HEK293T (cell line): Measurements from ENCODE around the gene RNF111.

Source experiments
- CTCF ChIA-PET: fragments of 350-600 bp; formaldehyde crosslinking; extraction: SDS; loops from one replicate; lab custom pipeline; 2021; ENCODE audit warnings: antibody characterized with exemption, inconsistent platforms; lab: Yijun Ruan, JAX
- POLR2A ChIA-PET: fragments of 350-600 bp; formaldehyde crosslinking; extraction: SDS; loops from one replicate; lab custom pipeline; 2020; ENCODE audit warnings: antibody characterized with exemption, inconsistent platforms; lab: Yijun Ruan, JAX
- DNase-seq: peaks from one replicate; pipeline ENCODE4 v3.0.0; 2012; ENCODE audit warnings: mixed read lengths; ENCODE audit errors: extremely low spot score
- ARNT ChIP-seq: fragments of 450-650 bp; IDR thresholded peaks from 2 replicates; pipeline ENCODE4 v1.6.1; 2017; ENCODE audit warnings: mild to moderate bottlenecking
- BHLHE40 ChIP-seq: fragments of 450-650 bp; IDR thresholded peaks from 2 replicates; pipeline ENCODE4 v1.6.1; 2016; ENCODE audit warnings: mild to moderate bottlenecking, moderate library complexity, borderline replicate concordance
- CTBP1 ChIP-seq: fragments of 450-650 bp; IDR thresholded peaks from 2 replicates; pipeline ENCODE4 v1.6.1; 2016; ENCODE audit warnings: borderline replicate concordance
- ELF4 ChIP-seq: fragments of 450-650 bp; IDR thresholded peaks from 2 replicates; pipeline ENCODE4 v1.6.1; 2017; ENCODE audit warnings: antibody characterized with exemption
- FOXA1 ChIP-seq: fragments of 450-650 bp; IDR thresholded peaks from 2 replicates; pipeline ENCODE4 v1.6.1; 2016; ENCODE audit warnings: mild to moderate bottlenecking
- FOXK2 ChIP-seq: fragments of 450-650 bp; IDR thresholded peaks from 2 replicates; pipeline ENCODE4 v1.6.1; 2016; ENCODE audit warnings: mild to moderate bottlenecking
- FOXM1 ChIP-seq: fragments of 450-650 bp; IDR thresholded peaks from 2 replicates; pipeline ENCODE4 v1.6.1; 2017; ENCODE audit warnings: mild to moderate bottlenecking, borderline replicate concordance
- HDGF ChIP-seq: fragments of 450-650 bp; IDR thresholded peaks from 2 replicates; pipeline ENCODE4 v1.6.1; 2017; ENCODE audit warnings: antibody characterized with exemption, borderline replicate concordance
- L3MBTL2 ChIP-seq: fragments of 450-650 bp; conservative IDR thresholded peaks from 2 replicates; pipeline ENCODE4 v1.6.1; 2016; ENCODE audit warnings: mild to moderate bottlenecking
- LEF1 ChIP-seq: fragments of 450-650 bp; IDR thresholded peaks from 2 replicates; pipeline ENCODE4 v1.6.1; 2017; ENCODE audit warnings: mild to moderate bottlenecking, borderline replicate concordance
- NFRKB ChIP-seq: fragments of 450-650 bp; IDR thresholded peaks from 2 replicates; pipeline ENCODE4 v1.6.1; 2016; ENCODE audit warnings: mild to moderate bottlenecking, moderate library complexity
- SP1 ChIP-seq: fragments of 450-650 bp; IDR thresholded peaks from 2 replicates; pipeline ENCODE4 v1.6.1; 2017
- SUZ12 ChIP-seq: fragments of 450-650 bp; IDR thresholded peaks from 2 replicates; pipeline ENCODE4 v1.6.1; 2016; ENCODE audit warnings: mild to moderate bottlenecking
- TARDBP ChIP-seq: fragments of 450-650 bp; IDR thresholded peaks from 2 replicates; pipeline ENCODE4 v1.6.1; 2016
- ZNF384 ChIP-seq: fragments of 450-650 bp; IDR thresholded peaks from 2 replicates; pipeline ENCODE4 v1.6.1; 2016
- TF ChIP-seq, protein P1 (sequence below): fragments of 450-650 bp; IDR thresholded peaks from 2 replicates; pipeline ENCODE4 v1.6.1; 2016

The RNF111 gene

DNA sequence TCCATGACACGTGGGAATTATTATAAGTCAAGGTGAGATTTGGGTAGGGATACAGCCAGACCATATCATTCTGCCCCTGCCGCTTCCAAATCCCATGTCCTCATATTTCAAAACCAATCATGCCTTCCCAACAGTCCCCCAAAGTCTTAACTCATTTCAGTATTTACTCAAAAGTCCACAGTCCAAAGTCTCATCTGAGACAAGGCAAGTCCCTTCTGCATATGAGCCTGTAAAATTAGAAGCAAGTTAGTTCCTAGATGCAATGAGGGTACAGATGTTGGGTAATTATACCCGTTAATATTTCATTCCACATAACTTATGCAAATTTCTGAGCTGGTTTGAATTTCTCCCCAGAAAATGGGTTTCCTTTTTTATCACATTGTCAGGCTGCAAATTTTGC, 47.7 kb downstream of the RNF111 start:
- CTCF ChIA-PET = no interaction called here
- DNase-seq = no peak
- POLR2A ChIA-PET = no interaction called here
- no peak for TF ChIP-seq NFRKB
- no peak for TF ChIP-seq SP1
- no peak for TF ChIP-seq FOXK2
- TF ChIP-seq ZNF384 = no peak
- TF ChIP-seq ELF4 = no peak
- no peak for TF ChIP-seq FOXM1
- TF ChIP-seq BHLHE40 = no peak
- TF ChIP-seq, protein P1, sequence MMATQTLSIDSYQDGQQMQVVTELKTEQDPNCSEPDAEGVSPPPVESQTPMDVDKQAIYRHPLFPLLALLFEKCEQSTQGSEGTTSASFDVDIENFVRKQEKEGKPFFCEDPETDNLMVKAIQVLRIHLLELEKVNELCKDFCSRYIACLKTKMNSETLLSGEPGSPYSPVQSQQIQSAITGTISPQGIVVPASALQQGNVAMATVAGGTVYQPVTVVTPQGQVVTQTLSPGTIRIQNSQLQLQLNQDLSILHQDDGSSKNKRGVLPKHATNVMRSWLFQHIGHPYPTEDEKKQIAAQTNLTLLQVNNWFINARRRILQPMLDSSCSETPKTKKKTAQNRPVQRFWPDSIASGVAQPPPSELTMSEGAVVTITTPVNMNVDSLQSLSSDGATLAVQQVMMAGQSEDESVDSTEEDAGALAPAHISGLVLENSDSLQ = no peak
- no peak for TF ChIP-seq HDGF
- TF ChIP-seq TARDBP = no peak
- no peak for TF ChIP-seq L3MBTL2
- TF ChIP-seq FOXA1 = no peak
- no peak for TF ChIP-seq LEF1
- no peak for TF ChIP-seq SUZ12
- no peak for TF ChIP-seq CTBP1
- TF ChIP-seq ARNT = no peak

DNA sequence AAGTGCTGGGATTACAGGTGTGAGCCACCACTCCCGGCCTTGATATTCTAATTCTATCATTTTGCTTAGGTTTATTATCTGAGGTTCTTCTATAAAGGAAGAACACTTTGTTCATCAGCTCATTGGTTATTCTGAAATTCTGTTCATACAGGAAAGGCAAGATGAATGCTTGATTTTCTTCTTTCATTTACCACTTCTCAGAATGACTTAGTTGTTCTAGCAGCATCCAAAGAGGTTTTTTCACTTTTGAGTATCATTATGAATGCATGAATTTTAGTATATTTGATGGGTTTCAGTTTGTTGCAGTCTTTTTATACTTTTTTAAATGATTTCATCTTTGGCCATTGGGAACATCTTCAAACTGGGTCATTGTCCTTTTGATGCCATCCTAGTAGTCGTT, 51.8 kb downstream of the RNF111 start:
- no peak for TF ChIP-seq BHLHE40
- no peak for TF ChIP-seq ARNT
- no peak for TF ChIP-seq SUZ12
- TF ChIP-seq NFRKB = no peak
- TF ChIP-seq SP1 = no peak
- TF ChIP-seq L3MBTL2 = no peak
- TF ChIP-seq, protein P1 = no peak
- no peak for TF ChIP-seq ELF4
- DNase-seq = no peak
- POLR2A ChIA-PET = no interaction called here
- CTCF ChIA-PET = interaction anchor here (0.7 kb wide), 1 partner anchor 209 kb away, joined by 4 read pairs; no protein-coding TSS in a partner anchor

- CTCF ChIA-PET = no interaction called here
- no peak for DNase-seq
- POLR2A ChIA-PET = no interaction called here
- TF ChIP-seq LEF1 (no peak), HDGF (no peak), BHLHE40 (no peak), SUZ12 (no peak), TARDBP (no peak), FOXM1 (no peak), ELF4 (no peak), L3MBTL2 (no peak), ARNT (no peak), NFRKB (no peak), SP1 (no peak), CTBP1 (no peak), FOXA1 (no peak), FOXK2 (no peak), ZNF384 (no peak)
Measured at GRCh38 chr15:59042041-59042440, 54.6 kb downstream of the RNF111 start.

DNA sequence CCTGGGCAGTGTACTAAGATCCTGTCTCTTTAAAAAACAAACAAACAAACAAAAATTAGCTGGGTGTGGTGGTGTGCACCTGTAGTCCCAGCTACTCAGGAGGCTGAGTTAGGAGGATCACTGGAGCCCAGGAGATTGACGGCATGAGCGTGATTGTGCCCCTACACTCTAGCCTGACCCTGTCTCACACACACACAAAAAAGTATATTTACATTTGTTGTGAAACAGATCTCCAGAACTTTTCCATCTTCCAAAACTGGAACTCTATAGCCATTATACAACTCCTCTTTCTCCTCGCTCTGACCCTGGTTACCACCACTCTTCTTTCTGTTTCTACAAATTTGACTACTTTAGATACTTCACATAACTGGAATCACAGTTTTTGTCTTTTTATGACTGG, 61.4 kb downstream of the RNF111 start:
- no peak for DNase-seq
- ChIA-PET POLR2A (no interaction called here), CTCF (no interaction called here)
- TF ChIP-seq CTBP1 (no peak), NFRKB (no peak), ELF4 (no peak), SP1 (no peak), LEF1 (no peak), TARDBP (no peak), FOXM1 (no peak), FOXK2 (no peak), ZNF384 (no peak), L3MBTL2 (no peak), ARNT (no peak), FOXA1 (no peak), BHLHE40 (no peak), SUZ12 (no peak), HDGF (no peak)
- TF ChIP-seq, protein P1 = no peak

- CTCF ChIA-PET = no interaction called here
- POLR2A ChIA-PET = no interaction called here
- TF ChIP-seq ELF4 = no peak
- TF ChIP-seq SP1 = no peak
- no peak for TF ChIP-seq FOXM1
- no peak for TF ChIP-seq BHLHE40
- no peak for TF ChIP-seq HDGF
- no peak for TF ChIP-seq ARNT
- no peak for TF ChIP-seq TARDBP
- TF ChIP-seq, protein P1 = no peak
- no peak for TF ChIP-seq L3MBTL2
- TF ChIP-seq FOXK2 = no peak
- no peak for DNase-seq
Measured at GRCh38 chr15:59051873-59052861, 64.7 kb downstream of the RNF111 start.
